GM21717 (cell line): ENCODE results near the gene ACACA.
"Not testable (repeated sequence)": the region's sequence is repeated elsewhere in the genome, so short reads cannot be mapped to it uniquely, and the experiment has no call there.

Experiments used
- ATAC-seq: cut with Tn5 transposase; IDR thresholded peaks from one replicate; pipeline ENCODE4 v1.9.1; 2021; ENCODE audit warnings: mild to moderate bottlenecking, moderate library complexity; ENCODE audit not compliant: unreplicated experiment

The ACACA gene

GRCh38 chr17:37356796-37357569 is 49.7 kb downstream of the ACACA start:
- ATAC-seq: not testable (repeated sequence)

GRCh38 chr17:37346863-37347402 is 59.7 kb downstream of the ACACA start:
- ATAC-seq: not testable (repeated sequence)

- no peak for ATAC-seq
Observed at GRCh38 chr17:37344519-37344918, 62.1 kb downstream of the ACACA start.

GRCh38 chr17:37342589-37342988 is 64.0 kb downstream of the ACACA start:
- ATAC-seq: no peak

- ATAC-seq: no peak
Observed at GRCh38 chr17:37340804-37341203, 65.8 kb downstream of the ACACA start.

- ATAC-seq: no peak
Observed at GRCh38 chr17:37339321-37339720, 67.3 kb downstream of the ACACA start.

- ATAC-seq: no peak
Observed at GRCh38 chr17:37338847-37339246, 67.8 kb downstream of the ACACA start.

GRCh38 chr17:37327341-37328090 is 79.1 kb downstream of the ACACA start:
- no peak for ATAC-seq

- no peak for ATAC-seq
Observed at GRCh38 chr17:37322826-37323561, 83.6 kb downstream of the ACACA start.

- no peak for ATAC-seq
Observed at GRCh38 chr17:37322106-37322505, 84.5 kb downstream of the ACACA start.

GRCh38 chr17:37318931-37319594 is 87.6 kb downstream of the ACACA start:
- no peak for ATAC-seq

- no peak for ATAC-seq
Observed at GRCh38 chr17:37317867-37318266, 88.8 kb downstream of the ACACA start.

GRCh38 chr17:37315601-37316000 is 91.0 kb downstream of the ACACA start:
- ATAC-seq: no peak

GRCh38 chr17:37312137-37312923 is 94.3 kb downstream of the ACACA start:
- ATAC-seq: no peak

GRCh38 chr17:37310940-37311339 is 95.7 kb downstream of the ACACA start:
- no peak for ATAC-seq

- ATAC-seq: no peak
Observed at GRCh38 chr17:37309051-37309450, 97.6 kb downstream of the ACACA start.

- no peak for ATAC-seq
Observed at GRCh38 chr17:37305406-37305905, 101.2 kb downstream of the ACACA start.

- ATAC-seq: no peak
Observed at GRCh38 chr17:37301288-37301687, 105.3 kb downstream of the ACACA start.

GRCh38 chr17:37300683-37301082 is 106.0 kb downstream of the ACACA start:
- ATAC-seq: no peak
